Muscle of arm (tissue), 14 donors: ENCODE data around the gene ICE2. TPM values are rescaled to one million over a fixed set of nuclear protein-coding genes. Genes with fewer than 3 reads are reported as not detected.
A peak's percentile ranks its signal among the peaks of the same experiment; 100 is the strongest.

Experiments used
- DNase-seq: peaks from one replicate; pipeline ENCODE4 v3.0.0-alpha.2; 2013
- long read RNA-seq, 11 donors: transcript quantifications; one replicate each; lab custom pipeline, GENCODE V29; 2026
- polyA plus RNA-seq, 12 donors: library from polyadenylated mRNA; unstranded; fragments of 120-200 nt; gene quantifications; one replicate each; pipeline ENCODE4 v1.2.1, GENCODE V29; 2013; ENCODE audit not compliant: insufficient read length in 12 of 12

ICE2 gene
- polyA plus RNA-seq: 10 to 100 TPM in 11 of 12 donors, not detected in 1; 31.8 to 58.6 (median 46.4) TPM
- long read RNA-seq, donor 1, partial matches to known transcripts: 0 of 2 reads
- long read RNA-seq, donor 1, other reads (novel, unspliced or antisense): 0 of 2 reads
- long read RNA-seq, donor 2, full-length matches to known transcripts: 1 of 1 reads
- long read RNA-seq, donor 2, partial matches to known transcripts: 0 of 1 reads
- long read RNA-seq, donor 2, other reads (novel, unspliced or antisense): 0 of 1 reads
- long read RNA-seq, donor 3, full-length matches to known transcripts: 3 of 3 reads
- long read RNA-seq, donor 3, partial matches to known transcripts: 0 of 3 reads
- long read RNA-seq, donor 3, other reads (novel, unspliced or antisense): 0 of 3 reads
- long read RNA-seq, donor 4, full-length matches to known transcripts: 2 of 2 reads
- long read RNA-seq, donor 4, partial matches to known transcripts: 0 of 2 reads
- long read RNA-seq, donor 4, other reads (novel, unspliced or antisense): 0 of 2 reads
- long read RNA-seq, donor 5, full-length matches to known transcripts: 3 of 3 reads
- long read RNA-seq, donor 5, partial matches to known transcripts: 0 of 3 reads
- long read RNA-seq, donor 5, other reads (novel, unspliced or antisense): 0 of 3 reads
- long read RNA-seq, donor 6: 0 reads
- long read RNA-seq, donor 7: 0 reads
- long read RNA-seq, donor 8, full-length matches to known transcripts: 2 of 2 reads
- long read RNA-seq, donor 8, partial matches to known transcripts: 0 of 2 reads
- long read RNA-seq, donor 8, other reads (novel, unspliced or antisense): 0 of 2 reads
- long read RNA-seq, donor 9, partial matches to known transcripts: 0 of 1 reads
- long read RNA-seq, donor 9, other reads (novel, unspliced or antisense): 0 of 1 reads
- long read RNA-seq, donor 10, full-length matches to known transcripts: 3 of 3 reads
- long read RNA-seq, donor 10, partial matches to known transcripts: 0 of 3 reads
- long read RNA-seq, donor 10, other reads (novel, unspliced or antisense): 0 of 3 reads
- long read RNA-seq, donor 11, full-length matches to known transcripts: 1 of 1 reads
- long read RNA-seq, donor 11, partial matches to known transcripts: 0 of 1 reads
- long read RNA-seq, donor 11, other reads (novel, unspliced or antisense): 0 of 1 reads

- DNase-seq: peak; percentile 97
These were observed at the start of gene ICE2 for GRCh38 chr15:60478566-60479360. Gene ICE2, minus strand, starts transcription at chr15:60479142. Its CDS starts 1,165 bp downstream, at chr15:60477977.

- DNase-seq: no peak
These were observed 49.6 kb upstream of the ICE2 start for GRCh38 chr15:60528530-60528929.

GRCh38 chr15:60527456-60527855 lies 48.5 kb upstream of the ICE2 start:
- no peak for DNase-seq

GRCh38 chr15:60526127-60526616 lies 47.2 kb upstream of the ICE2 start:
- DNase-seq: peak; percentile 13

- no peak for DNase-seq
These were observed 46.5 kb upstream of the ICE2 start for GRCh38 chr15:60525341-60526039.

- no peak for DNase-seq
These were observed 44.1 kb upstream of the ICE2 start for GRCh38 chr15:60523056-60523455.

GRCh38 chr15:60520825-60521368 lies 42.0 kb upstream of the ICE2 start:
- peak; percentile 57 for DNase-seq

- DNase-seq: no peak
These were observed 41.3 kb upstream of the ICE2 start for GRCh38 chr15:60520013-60520824.

GRCh38 chr15:60519218-60519617 lies 40.3 kb upstream of the ICE2 start:
- no peak for DNase-seq

- DNase-seq: no peak
These were observed 39.6 kb upstream of the ICE2 start for GRCh38 chr15:60518511-60518910.

GRCh38 chr15:60514261-60514881 lies 35.4 kb upstream of the ICE2 start:
- no peak for DNase-seq

- DNase-seq: no peak
These were observed 34.7 kb upstream of the ICE2 start for GRCh38 chr15:60513676-60514075.

GRCh38 chr15:60512937-60513336 lies 34.0 kb upstream of the ICE2 start:
- DNase-seq: no peak

- DNase-seq: peak; percentile 49
These were observed 32.5 kb upstream of the ICE2 start for GRCh38 chr15:60511351-60512031.

- no peak for DNase-seq
These were observed 31.1 kb upstream of the ICE2 start for GRCh38 chr15:60510006-60510405.

- no peak for DNase-seq
These were observed 30.5 kb upstream of the ICE2 start for GRCh38 chr15:60509470-60509869.

- no peak for DNase-seq
These were observed 29.5 kb upstream of the ICE2 start for GRCh38 chr15:60508442-60508841.
